ENCODE results near the gene PARD3. TPM values are rescaled to one million over a fixed set of nuclear protein-coding genes. Genes with fewer than 3 reads are reported as not detected.

Gene PARD3
- total RNA-seq, 1 donor from 2014 or later = 22.9 TPM

- no peak overlapping the region for H3K4me3 Mint-ChIP-seq (ENCODE audit: unreplicated experiment)
- H3K27ac Mint-ChIP-seq (ENCODE audit: unreplicated experiment) = no peak overlapping the region
- peaks cover 1% of the 10 kb centered on the region for H3K27me3 Mint-ChIP-seq (ENCODE audit: unreplicated experiment)
- H3K36me3 Mint-ChIP-seq (ENCODE audit: unreplicated experiment) = no peaks in the 10 kb centered on the region
- no peaks in the 10 kb centered on the region for H3K9me3 Mint-ChIP-seq (ENCODE audit: unreplicated experiment)
- peaks cover 17% of the 10 kb centered on the region for H3K4me1 Mint-ChIP-seq (ENCODE audit: low read depth, unreplicated experiment)
- TF ChIP-seq CTCF (IDR thresholded peaks at IDR 0.05; ENCODE audit: partially characterized antibody, unreplicated experiment) = no peak
- no peak for DNase-seq
These were observed 698.3 kb downstream of the PARD3 start for GRCh38 chr10:34116681-34117271.

- no peak for TF ChIP-seq CTCF (IDR thresholded peaks at IDR 0.05; ENCODE audit: partially characterized antibody, unreplicated experiment)
- peaks cover 1% of the 10 kb centered on the region for H3K27me3 Mint-ChIP-seq (ENCODE audit: unreplicated experiment)
- no peak for DNase-seq
- H3K27ac Mint-ChIP-seq (ENCODE audit: unreplicated experiment) = no peak overlapping the region
- no peaks in the 10 kb centered on the region for H3K9me3 Mint-ChIP-seq (ENCODE audit: unreplicated experiment)
- peaks cover 11% of the 10 kb centered on the region for H3K4me1 Mint-ChIP-seq (ENCODE audit: low read depth, unreplicated experiment)
- H3K36me3 Mint-ChIP-seq (ENCODE audit: unreplicated experiment) = no peaks in the 10 kb centered on the region
- no peak overlapping the region for H3K4me3 Mint-ChIP-seq (ENCODE audit: unreplicated experiment)
These were observed 698.9 kb downstream of the PARD3 start for GRCh38 chr10:34116220-34116641.

- TF ChIP-seq CTCF (IDR thresholded peaks at IDR 0.05; ENCODE audit: partially characterized antibody, unreplicated experiment) = no peak
- Mint-ChIP-seq H3K4me3 (ENCODE audit: unreplicated experiment) (no peak overlapping the region), H3K4me1 (ENCODE audit: low read depth, unreplicated experiment) (peaks cover 9% of the 10 kb centered on the region), H3K9me3 (ENCODE audit: unreplicated experiment) (no peaks in the 10 kb centered on the region), H3K27me3 (ENCODE audit: unreplicated experiment) (peaks cover 1% of the 10 kb centered on the region), H3K36me3 (ENCODE audit: unreplicated experiment) (no peaks in the 10 kb centered on the region), H3K27ac (ENCODE audit: unreplicated experiment) (no peak overlapping the region)
- DNase-seq = no peak
These were observed 700.2 kb downstream of the PARD3 start for GRCh38 chr10:34114914-34115313.

- no peaks in the 10 kb centered on the region for H3K36me3 Mint-ChIP-seq (ENCODE audit: unreplicated experiment)
- no peak overlapping the region for H3K27ac Mint-ChIP-seq (ENCODE audit: unreplicated experiment)
- H3K4me1 Mint-ChIP-seq (ENCODE audit: low read depth, unreplicated experiment) = peaks cover 9% of the 10 kb centered on the region
- no peak overlapping the region for H3K4me3 Mint-ChIP-seq (ENCODE audit: unreplicated experiment)
- H3K9me3 Mint-ChIP-seq (ENCODE audit: unreplicated experiment) = no peaks in the 10 kb centered on the region
- TF ChIP-seq CTCF (IDR thresholded peaks at IDR 0.05; ENCODE audit: partially characterized antibody, unreplicated experiment) = no peak
- no peak for DNase-seq
- H3K27me3 Mint-ChIP-seq (ENCODE audit: unreplicated experiment) = peaks cover 1% of the 10 kb centered on the region
These were observed 701.4 kb downstream of the PARD3 start for GRCh38 chr10:34113504-34114225.

GRCh38 chr10:34112171-34112782 lies 702.8 kb downstream of the PARD3 start:
- no peaks in the 10 kb centered on the region for H3K36me3 Mint-ChIP-seq (ENCODE audit: unreplicated experiment)
- H3K4me3 Mint-ChIP-seq (ENCODE audit: unreplicated experiment) = no peak overlapping the region
- no peaks in the 10 kb centered on the region for H3K9me3 Mint-ChIP-seq (ENCODE audit: unreplicated experiment)
- H3K4me1 Mint-ChIP-seq (ENCODE audit: low read depth, unreplicated experiment) = peaks cover 9% of the 10 kb centered on the region
- no peak for DNase-seq
- H3K27ac Mint-ChIP-seq (ENCODE audit: unreplicated experiment) = no peak overlapping the region
- peaks cover 1% of the 10 kb centered on the region for H3K27me3 Mint-ChIP-seq (ENCODE audit: unreplicated experiment)
- no peak for TF ChIP-seq CTCF (IDR thresholded peaks at IDR 0.05; ENCODE audit: partially characterized antibody, unreplicated experiment)
